Stimulated activated CD8-positive, alpha-beta memory T cell treated with anti-CD3 and anti-CD28 coated beads, Interleukin-15, amount 100 ng/mL, for 24 hours (primary cell): ENCODE results near the gene RSPO4.
A peak's percentile ranks its signal among the peaks of the same experiment; 100 is the strongest.

ENCODE experiments used
- DNase-seq: peaks from one replicate; pipeline ENCODE4 v3.0.0-alpha.2; 2020; ENCODE audit warnings: low read depth

RSPO4 gene

GRCh38 chr20:967796-968742 is 34.0 kb downstream of the RSPO4 start:
- DNase-seq: no peak

DNA sequence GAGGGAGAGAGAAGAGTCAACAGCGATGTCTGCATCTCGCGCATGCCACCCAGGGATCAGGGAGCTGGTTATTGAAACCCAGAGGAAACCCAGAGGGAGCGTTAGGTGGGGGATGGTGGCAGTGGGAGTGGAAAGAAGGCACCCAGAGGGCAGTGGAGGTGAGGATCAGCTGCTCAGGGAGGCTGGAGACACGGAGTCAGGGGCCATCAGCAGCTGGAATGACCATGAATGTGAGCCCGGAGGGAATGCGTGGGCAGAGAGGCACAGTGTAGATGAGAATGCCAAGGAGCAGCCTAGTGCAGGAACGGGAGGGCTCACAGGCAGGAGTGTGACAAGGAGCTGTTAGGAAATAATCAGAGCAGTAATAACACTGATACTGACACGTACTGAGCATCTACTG is 36.2 kb downstream of the RSPO4 start:
- no peak for DNase-seq

- no peak for DNase-seq
Observed at GRCh38 chr20:963795-964194, 38.3 kb downstream of the RSPO4 start.

GRCh38 chr20:962683-963082 is 39.4 kb downstream of the RSPO4 start:
- no peak for DNase-seq

DNA sequence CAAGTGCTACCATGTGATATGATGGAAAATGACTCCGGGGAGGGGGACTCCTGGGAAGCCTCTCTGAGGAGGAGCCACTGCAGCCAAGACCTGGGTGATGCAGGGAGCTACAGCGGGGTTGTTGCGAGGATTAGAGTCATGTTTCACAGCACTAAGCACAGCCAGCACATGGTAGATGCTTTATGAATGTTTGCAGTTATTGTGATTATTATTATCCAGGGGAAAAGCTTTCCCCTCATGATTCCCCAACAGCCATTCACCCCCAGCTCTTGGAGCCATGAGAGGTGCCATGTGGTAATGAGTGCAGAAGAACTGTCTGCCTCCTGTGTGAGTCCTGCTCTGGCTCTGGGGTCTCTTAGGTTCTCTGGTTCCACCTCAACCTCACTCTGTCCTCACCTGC is 39.9 kb downstream of the RSPO4 start:
- DNase-seq: no peak

DNA sequence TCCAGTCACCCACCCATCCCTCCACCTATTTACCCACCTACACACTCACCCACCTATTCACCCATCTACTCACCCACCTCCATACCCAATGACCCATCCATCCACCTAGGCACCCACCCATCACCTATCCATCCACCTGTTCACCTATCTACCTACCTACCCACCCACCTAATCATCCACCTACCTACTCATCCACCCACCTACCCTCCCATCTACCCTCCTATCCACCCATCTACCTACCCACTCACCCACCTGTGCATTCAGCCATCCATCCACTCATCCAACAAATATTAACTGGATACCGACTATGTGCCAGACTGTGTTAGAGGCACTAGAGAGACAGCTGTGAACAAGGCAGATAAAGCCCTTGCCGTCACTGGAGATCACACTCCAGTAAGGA is 40.3 kb downstream of the RSPO4 start:
- no peak for DNase-seq

- DNase-seq: no peak
Observed at GRCh38 chr20:959996-960615, 42.0 kb downstream of the RSPO4 start.

DNA sequence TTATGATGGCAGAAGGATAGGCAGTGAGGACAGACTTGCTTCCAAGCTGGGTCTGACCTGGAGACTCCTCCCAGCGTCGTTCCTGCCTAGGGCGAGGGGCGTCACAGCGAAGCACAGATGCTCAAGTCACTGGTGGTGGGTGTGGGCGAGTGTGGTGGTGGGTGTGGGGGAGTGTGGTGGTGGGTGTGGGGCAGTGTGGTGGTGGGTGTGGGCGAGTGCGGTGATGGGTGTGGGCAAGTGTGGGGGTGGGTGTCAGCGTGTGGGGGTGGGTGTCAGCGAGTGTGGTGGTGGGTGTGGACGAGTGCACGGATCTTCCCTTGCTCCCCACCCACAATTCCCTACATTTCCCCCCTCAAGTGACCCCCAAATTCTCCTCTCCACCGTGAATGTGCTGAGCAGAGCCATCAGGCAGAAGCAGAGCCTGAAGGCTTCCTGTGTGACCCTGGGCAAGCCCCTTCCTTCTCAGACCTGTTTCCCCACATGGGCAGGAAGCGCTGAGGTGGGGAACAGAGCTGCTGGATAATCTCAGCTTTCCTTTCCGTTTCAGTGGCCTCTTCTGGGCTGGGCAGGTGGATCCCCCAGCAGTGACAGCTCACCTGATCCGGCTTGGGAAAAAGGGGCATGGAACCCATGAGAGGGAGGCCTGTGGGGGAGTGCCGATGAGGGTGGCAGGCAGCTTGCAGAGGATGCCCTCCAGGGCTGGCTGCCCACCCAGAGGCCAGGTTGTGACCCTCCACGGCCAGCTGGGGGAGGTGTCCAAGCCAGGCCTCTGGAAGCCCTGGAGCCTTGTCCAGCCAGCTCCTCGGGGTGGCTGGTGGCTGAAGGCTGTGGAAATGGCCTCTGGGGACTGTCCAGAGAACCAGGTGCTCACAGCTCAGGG is 42.9 kb downstream of the RSPO4 start:
- no peak for DNase-seq

- DNase-seq: no peak
Observed at GRCh38 chr20:957544-957943, 44.6 kb downstream of the RSPO4 start.

- peak; percentile 43 for DNase-seq
Observed at GRCh38 chr20:956330-956951, 45.7 kb downstream of the RSPO4 start.

- no peak for DNase-seq
Observed at GRCh38 chr20:955656-956055, 46.5 kb downstream of the RSPO4 start.

- DNase-seq: no peak
Observed at GRCh38 chr20:955111-955510, 47.0 kb downstream of the RSPO4 start.

GRCh38 chr20:953742-954141 is 48.4 kb downstream of the RSPO4 start:
- DNase-seq: no peak

GRCh38 chr20:952196-952795 is 49.8 kb downstream of the RSPO4 start:
- no peak for DNase-seq

- DNase-seq: no peak
Observed at GRCh38 chr20:951384-952169, 50.5 kb downstream of the RSPO4 start.

- DNase-seq: no peak
Observed at GRCh38 chr20:949717-950116, 52.4 kb downstream of the RSPO4 start.

GRCh38 chr20:946826-947225 is 55.3 kb downstream of the RSPO4 start:
- DNase-seq: no peak

DNA sequence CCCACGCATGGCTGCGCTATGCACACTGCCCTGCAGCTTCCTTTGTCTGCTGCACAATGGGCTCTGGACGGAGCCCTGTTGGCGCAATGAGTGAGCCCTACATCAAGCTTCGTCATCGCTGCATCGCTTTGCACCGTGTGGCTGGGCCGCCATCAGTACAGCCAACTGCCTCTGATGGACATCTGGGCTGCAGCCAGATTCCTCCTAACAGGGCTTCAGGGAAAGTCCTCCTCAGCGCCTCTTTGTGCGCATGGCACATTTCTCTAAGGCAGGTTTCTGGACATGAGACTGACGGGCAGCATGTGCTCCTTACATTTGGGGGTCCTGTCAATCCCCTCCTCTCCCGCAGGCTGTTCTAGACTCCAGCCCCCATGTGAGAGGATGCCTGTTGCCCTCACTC is 56.3 kb downstream of the RSPO4 start:
- no peak for DNase-seq

DNA sequence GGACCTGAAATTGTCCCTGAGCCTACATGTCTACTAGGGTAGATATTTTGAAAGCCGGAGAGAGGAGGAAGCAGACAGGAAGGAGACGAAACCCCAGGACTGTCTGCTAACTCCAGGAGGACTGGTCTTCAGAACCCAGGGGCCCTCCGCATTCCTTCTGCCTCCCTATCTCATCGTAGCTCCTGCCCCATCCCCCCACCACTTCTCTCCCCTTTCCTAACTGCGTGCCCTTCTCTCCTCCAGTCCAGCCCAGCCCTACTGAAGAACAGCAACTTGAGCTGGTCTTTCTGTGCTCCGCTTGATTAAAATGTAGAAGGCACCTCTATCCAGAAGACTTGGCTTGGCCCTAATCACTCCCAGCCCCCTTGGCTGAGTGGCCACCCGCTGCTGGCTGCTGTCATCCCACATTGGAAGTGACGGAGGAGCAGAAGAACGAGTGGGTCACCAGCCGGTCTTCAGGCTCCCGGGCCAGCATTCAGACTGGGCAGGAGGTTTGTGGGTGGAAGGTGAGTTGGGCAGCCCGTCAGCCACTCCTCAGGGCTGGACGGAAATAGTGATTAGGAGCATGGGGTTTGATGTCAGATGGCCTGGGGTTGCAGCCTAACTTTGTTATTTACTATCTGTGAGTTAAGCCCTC is 57.2 kb downstream of the RSPO4 start:
- DNase-seq: no peak

DNA sequence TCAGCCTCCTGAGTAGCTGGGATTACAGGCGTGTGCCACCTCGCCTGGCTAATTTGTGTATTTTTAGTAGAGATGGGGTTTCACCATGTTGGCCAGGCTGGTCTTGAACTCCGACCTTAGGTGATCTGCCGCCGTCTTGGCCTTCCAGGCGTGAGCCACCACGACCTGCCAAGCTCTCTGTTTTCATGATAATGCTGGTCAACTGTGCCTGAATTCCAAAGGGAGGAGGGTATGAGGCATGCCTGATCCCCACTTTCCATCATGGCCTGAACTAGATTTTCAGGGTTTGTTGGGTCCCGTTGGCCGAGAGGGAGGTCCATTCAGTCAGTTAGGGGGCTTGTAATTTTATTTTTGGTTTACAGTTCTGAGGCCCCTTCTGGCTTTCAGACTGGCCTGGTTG is 58.0 kb downstream of the RSPO4 start:
- no peak for DNase-seq
